HG02884 (cell line): ENCODE results near the gene GABRA4.

Source experiments
- ATAC-seq: cut with Tn5 transposase; IDR thresholded peaks from one replicate; pipeline ENCODE4 v1.9.1; 2021; ENCODE audit warnings: mild to moderate bottlenecking, moderate library complexity; ENCODE audit not compliant: unreplicated experiment

GABRA4 gene

GRCh38 chr4:46931981-46932380, 61.4 kb downstream of the GABRA4 start:
- peak; percentile 95 for ATAC-seq

DNA sequence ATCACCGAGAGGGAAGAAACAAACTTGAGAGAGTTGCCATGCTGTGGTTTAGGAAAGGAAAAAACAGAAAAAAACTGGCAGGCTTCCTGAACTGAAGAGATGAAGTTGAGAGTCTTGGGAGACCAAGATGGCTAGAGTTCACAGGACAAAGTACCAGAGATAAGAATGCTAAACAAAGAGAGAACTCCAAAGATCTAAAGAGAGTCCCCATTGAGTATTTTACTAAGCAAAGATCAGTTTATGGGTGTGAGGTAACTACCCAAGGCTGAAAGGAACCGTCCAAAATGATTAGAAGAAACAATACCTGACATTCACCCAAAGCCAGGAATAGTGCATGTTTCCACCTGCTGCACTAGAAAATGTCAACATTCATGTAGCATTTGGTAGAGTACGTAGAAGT, 62.5 kb downstream of the GABRA4 start:
- no peak for ATAC-seq

DNA sequence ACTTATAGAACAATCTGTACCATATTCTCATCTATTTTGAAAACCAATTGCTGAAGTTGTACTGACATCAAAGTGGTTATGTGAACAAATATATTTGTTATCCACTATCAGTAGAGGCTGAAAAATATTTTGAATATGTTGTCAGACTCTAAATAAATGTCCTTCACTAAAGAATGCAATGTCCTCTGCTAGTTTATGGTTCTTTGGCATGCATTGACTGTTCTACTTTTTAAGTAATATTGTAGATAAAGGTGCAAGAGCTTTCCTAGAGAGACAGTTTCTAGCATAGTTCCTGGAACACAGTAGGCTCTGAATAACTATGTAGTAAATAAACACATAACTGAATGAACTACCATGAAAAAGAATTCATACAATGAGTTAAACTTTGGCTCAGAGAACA, 66.2 kb downstream of the GABRA4 start:
- ATAC-seq = no peak

GRCh38 chr4:46924789-46925529, 68.4 kb downstream of the GABRA4 start:
- no peak for ATAC-seq

- ATAC-seq = peak; percentile 47
Measured at GRCh38 chr4:46922205-46922604, 71.2 kb downstream of the GABRA4 start.

DNA sequence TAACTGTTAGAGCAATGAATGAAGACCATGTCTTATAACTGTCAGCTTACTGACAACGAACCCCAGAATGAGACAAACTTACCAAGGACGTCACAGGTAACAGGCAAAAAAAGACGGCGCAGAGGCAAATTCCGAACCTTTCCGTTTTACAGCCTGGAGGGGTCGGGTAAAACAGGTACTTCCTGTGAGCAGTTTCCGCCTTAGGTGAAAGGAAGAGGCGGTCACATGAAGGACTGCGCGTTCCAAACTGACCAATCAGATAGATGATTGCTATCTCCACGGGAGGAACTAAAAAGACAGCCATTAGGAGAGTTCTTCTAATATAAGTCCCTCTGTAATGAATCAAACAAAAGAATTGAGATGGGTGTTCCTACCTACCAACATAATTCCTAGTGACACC, 84.3 kb downstream of the GABRA4 start, which contains the start of gene COX7B2:
COX7B2 (minus strand) TSS at position 168 of the 400 bp plus-strand sequence. CDS start 174,053 bp downstream, outside the sequence.
- ATAC-seq = no peak

GRCh38 chr4:46908148-46908547, 85.2 kb downstream of the GABRA4 start:
- ATAC-seq = no peak

DNA sequence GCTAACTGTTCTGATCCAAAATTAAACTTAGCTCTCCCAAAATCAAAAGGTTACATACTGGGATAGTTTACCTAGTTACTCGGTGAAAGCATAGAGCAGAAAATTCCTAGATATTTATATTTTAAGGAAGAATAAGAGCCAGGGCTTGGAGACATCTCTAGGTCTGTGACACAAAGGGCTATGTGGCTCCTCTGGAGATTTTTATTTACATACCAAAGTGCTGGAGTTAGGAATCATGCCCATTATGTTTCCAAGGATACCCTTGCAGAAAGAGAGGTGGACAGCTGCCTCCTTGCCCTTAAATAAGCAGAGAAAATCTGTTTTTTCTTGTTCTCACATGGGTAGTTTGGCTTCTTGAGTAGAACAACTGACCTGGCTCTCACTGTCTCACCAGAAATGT, 93.3 kb downstream of the GABRA4 start:
- ATAC-seq = no peak

GRCh38 chr4:46894826-46895225, 98.6 kb downstream of the GABRA4 start:
- ATAC-seq = no peak

DNA sequence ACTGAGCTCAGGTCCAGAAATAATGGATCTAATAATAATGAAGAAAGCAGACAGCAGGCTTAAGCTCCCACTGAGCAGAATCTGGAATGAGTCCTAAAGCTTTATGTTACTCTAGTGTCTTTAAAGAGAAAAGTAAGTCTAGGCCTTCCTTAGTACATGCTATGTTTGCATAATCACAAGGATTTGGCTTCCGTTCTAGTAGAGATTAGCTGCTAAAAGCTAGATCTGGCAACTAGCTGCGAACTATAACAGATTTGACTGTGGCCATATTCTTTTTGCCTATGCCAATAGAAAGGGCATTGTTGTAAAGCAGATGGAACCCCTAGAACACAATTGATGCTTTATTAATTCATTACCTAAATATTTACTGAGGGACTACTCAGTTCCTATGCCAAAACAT, 103.3 kb downstream of the GABRA4 start:
- no peak for ATAC-seq

- no peak for ATAC-seq
Measured at GRCh38 chr4:46889410-46889809, 104.0 kb downstream of the GABRA4 start.

GRCh38 chr4:46886711-46887110, 106.7 kb downstream of the GABRA4 start:
- ATAC-seq = no peak

DNA sequence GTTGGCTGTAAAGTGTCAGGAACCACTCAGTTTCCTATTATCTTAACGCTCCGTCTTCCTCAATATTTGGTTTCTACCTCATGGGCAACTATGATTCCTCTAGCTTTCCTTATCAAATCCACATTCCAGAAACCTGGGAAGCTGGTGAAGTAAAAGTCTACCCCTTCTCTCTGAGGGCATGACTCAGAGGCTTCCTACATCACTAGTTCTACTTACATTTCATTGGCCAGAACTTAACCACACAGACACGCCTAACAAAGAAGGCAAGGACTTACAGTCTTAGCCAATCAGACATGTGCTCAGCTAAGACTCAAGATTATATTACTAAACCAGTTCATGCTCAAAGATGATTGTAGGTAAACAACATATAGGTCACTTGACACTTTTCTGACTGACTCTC, 114.7 kb downstream of the GABRA4 start:
- ATAC-seq = no peak

DNA sequence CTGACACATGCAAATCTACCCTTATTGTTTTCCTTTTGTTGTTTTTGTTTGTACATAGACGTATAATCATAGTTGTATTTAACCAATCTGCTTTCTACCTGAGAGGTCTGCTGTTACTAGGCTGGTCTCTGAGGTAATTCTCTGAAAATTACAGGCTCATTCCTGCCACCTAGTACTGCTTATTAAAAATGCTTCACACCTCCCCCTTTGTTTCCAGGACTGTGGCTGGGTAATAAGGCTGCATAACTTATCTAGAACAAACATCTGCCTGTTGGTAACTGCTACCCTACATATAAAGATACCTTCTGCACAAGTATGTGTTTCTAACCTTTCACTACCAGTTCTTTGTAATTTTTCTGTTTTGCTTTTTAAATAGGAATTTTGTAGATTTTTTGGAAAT, 118.6 kb downstream of the GABRA4 start:
- ATAC-seq = no peak

- no peak for ATAC-seq
Measured at GRCh38 chr4:46870411-46870810, 123.0 kb downstream of the GABRA4 start.
